Measurements from ENCODE around the gene HNF4A. TPM values are rescaled to one million over a fixed set of nuclear protein-coding genes. Genes with fewer than 3 reads are reported as not detected.

The HNF4A gene
- total RNA-seq (2022; extraction: Qiagen RNA extraction; ENCODE audit: low read depth), result 10.9 to 16.1 TPM (median 13.4 TPM) in 5 replicates

DNA sequence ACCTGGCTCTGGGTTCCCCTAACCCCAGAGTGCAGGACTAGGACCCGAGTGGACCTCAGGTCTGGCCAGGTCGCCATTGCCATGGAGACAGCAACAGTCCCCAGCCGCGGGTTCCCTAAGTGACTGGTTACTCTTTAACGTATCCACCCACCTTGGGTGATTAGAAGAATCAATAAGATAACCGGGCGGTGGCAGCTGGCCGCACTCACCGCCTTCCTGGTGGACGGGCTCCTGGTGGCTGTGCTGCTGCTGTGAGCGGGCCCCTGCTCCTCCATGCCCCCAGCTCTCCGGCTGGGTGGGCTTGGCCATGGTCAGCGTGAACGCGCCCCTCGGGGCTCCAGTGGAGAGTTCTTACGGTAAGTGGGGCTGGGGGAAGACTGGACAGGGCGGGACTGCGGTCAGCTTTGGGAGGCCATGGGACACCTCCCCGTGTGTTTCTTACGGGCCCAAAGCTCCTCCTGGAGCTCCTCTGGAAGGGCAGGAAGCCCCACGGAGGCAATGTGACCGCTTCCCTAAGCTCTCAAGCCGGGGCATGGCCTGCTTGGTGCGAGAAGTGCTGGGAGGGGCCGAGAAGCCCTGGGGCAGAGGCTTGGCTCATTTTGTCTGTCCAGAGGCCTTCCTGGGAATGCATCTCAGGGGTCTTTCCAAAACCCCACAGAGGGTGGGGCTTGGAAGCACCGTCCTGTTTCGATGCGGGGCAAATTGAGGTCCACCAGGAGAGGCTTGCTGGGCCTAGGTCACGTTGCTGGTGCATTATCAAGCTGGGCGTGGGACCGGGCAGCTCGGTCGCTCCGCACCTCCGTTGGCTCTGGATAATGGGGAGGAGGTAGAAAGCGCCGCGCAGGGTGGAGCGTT lies at the start of gene HNF4A:
Gene HNF4A, plus strand, starts transcription at position 202 of the 855 bp plus-strand sequence. Its CDS starts 106 bp downstream, at position 308.

DNA sequence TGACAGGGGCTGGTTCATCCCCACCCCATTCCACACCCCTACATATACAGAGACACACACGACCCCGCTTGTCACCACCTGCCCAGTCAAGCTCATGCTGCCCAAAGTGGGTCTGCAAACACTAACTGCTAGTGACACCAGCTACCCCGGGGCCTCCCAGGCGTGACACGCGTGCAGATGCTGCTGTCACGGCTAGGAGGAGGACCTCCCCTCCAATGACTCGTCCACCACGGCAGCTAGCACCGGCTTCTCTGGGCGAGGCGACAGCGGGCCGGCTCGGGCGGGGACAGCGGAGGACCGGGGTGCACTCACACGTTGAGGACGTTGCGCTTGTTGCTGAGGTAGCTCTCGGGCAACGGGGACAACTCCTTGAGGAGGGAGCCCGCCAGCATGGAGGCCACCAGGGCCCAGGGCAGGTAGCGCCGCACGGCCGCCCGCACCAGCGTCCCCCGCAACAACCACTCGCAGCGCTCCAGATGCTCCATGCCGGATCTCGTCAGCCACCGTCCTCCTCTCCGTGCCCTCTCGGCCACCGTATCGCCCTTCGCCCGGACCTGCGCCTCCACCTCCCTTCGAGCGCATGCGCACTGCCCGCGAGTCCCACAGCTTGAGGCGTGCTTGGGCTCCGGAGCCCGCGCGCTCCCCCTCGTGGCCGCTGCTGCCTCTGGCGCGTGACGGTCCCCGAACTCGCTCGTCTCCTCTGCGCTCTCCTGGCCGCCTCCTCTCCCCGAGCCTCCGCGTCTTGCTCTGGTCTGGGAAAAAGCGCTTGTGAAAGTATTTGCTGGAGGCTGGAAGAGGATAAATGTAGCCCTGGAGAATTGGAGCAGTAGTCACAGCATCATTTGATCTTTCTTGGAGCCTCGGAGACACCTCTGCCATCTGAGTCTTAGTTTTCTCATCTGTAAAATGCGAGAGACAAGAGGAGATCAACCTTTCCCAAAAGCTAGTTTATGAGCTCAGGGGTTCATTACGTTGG lies 44.5 kb upstream of the HNF4A start, which contains the start of gene FITM2:
Gene FITM2, minus strand, starts transcription at position 539 of the 976 bp plus-strand sequence. Its CDS starts 54 bp downstream, at position 485.

DNA sequence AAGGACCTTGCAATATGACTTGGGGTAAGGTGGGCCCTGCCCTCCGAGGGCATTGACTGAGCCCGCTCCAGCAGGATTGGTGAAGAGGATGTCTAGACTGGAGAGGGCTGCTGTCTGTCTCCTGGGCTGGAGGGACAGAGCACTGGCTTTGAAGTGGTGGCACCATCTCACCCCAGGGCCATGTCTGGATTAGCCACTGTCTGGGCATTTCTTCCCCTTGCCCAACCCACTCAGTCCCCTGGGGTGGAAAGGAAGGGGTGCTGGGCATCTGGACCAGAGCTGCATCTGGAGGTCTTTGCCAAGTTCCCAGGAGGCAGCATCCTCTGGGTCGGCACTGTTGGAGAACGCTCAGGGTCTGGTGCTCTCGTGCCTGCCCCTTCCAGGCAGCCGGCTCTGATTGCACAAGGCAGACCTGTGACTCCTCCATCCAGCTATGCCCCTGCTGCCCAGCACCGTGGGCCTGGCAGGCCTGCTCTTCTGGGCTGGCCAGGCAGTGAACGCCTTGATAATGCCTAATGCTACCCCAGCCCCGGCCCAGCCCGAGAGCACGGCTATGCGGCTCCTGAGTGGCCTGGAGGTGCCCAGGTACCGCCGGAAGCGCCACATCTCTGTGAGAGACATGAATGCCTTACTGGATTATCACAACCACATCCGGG lies 18.6 kb upstream of the HNF4A start, which contains the start of gene R3HDML:
Gene R3HDML, plus strand, starts transcription at position 319 of the 656 bp plus-strand sequence. Its CDS starts 115 bp downstream, at position 434.

DNA sequence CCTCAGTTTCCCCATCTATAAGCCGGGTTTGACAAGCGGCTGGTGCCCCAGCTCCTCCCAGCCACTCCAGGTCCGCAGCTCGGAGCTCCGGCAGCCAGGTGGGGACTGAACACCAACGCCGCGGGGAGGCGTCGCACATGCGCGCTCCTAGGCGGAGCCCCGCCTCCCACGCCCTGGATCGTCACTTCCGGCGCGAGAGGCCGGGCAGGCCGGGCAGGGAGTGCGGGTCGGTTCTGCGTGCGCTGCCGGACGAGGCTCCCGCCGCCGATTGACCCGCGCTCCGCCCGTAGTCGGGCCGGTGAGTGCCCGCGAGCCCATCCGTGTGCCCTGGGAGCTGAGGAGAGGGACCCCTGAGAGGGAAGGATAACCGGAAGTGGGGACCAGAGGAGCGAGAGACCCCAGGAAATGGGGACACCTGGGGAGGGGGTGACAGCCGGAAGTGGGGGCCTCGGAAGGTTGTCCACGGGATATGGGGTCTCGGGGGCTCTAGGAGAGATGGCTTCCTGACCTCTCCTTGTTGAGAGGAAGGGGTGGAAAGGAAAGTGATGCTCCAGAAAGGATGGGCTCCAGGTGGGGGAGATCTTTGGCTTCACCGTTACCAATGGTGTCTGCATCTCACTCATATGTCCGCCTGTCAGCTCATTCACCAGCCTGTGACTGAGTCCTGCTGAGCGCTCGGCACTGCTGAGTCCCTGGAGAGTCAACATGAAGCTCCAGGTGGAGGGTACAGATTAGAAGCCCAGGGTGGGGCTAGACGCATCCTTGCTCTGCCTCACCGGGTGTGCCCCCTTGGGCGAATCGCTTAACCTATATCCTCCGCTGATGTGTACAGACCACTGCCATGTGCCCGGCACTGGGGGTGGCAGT lies 120.4 kb downstream of the HNF4A start, which contains the start of gene TTPAL:
Gene TTPAL, plus strand, starts transcription at position 181 of the 867 bp plus-strand sequence. CDS start 4,126 bp downstream, outside the sequence.

Other genes with a start within 250 kb of the HNF4A start
- 0.81 to 1.2 TPM (median 0.88 TPM) in 5 replicates for gene JPH2, start 168.5 kb upstream of the HNF4A start, total RNA-seq (2022; extraction: Qiagen RNA extraction; ENCODE audit: low read depth)
- 48.4 to 53.3 TPM (median 49.6 TPM) in 5 replicates for gene OSER1, start 144.9 kb upstream of the HNF4A start, total RNA-seq (2022; extraction: Qiagen RNA extraction; ENCODE audit: low read depth)
- gene GDAP1L1, start 108.4 kb upstream of the HNF4A start, total RNA-seq (2022; extraction: Qiagen RNA extraction; ENCODE audit: low read depth), result 0.13 TPM in 1 of 5 replicates, not detected in the others
- gene FITM2, start 44.5 kb upstream of the HNF4A start, total RNA-seq (2022; extraction: Qiagen RNA extraction; ENCODE audit: low read depth), result 6.2 to 8.5 TPM (median 8.2 TPM) in 5 replicates
- 0.14 to 0.40 TPM (median 0.32 TPM) in 5 replicates for gene R3HDML, start 18.7 kb upstream of the HNF4A start, total RNA-seq (2022; extraction: Qiagen RNA extraction; ENCODE audit: low read depth)
- gene TTPAL, start 120.2 kb downstream of the HNF4A start, total RNA-seq (2022; extraction: Qiagen RNA extraction; ENCODE audit: low read depth), result 10.4 to 14.5 TPM (median 13.6 TPM) in 5 replicates
- gene SERINC3, start 166.4 kb downstream of the HNF4A start, total RNA-seq (2022; extraction: Qiagen RNA extraction; ENCODE audit: low read depth), result 61.4 to 82.1 TPM (median 81.4 TPM) in 5 replicates
- gene PKIG, start 226.9 kb downstream of the HNF4A start, total RNA-seq (2022; extraction: Qiagen RNA extraction; ENCODE audit: low read depth), result 34.8 to 41.2 TPM (median 40.0 TPM) in 5 replicates